Hematopoietic multipotent progenitor cell treated with erythropoietin and hydrocortisone succinate and interleukin-3 and kit ligand, for 8 days (in vitro differentiated cells): ENCODE data around the gene TAF13.

Experiments used
- DNase-seq: peaks from one replicate; pipeline ENCODE4 v3.0.0-alpha.2; 2015

The TAF13 gene

DNA sequence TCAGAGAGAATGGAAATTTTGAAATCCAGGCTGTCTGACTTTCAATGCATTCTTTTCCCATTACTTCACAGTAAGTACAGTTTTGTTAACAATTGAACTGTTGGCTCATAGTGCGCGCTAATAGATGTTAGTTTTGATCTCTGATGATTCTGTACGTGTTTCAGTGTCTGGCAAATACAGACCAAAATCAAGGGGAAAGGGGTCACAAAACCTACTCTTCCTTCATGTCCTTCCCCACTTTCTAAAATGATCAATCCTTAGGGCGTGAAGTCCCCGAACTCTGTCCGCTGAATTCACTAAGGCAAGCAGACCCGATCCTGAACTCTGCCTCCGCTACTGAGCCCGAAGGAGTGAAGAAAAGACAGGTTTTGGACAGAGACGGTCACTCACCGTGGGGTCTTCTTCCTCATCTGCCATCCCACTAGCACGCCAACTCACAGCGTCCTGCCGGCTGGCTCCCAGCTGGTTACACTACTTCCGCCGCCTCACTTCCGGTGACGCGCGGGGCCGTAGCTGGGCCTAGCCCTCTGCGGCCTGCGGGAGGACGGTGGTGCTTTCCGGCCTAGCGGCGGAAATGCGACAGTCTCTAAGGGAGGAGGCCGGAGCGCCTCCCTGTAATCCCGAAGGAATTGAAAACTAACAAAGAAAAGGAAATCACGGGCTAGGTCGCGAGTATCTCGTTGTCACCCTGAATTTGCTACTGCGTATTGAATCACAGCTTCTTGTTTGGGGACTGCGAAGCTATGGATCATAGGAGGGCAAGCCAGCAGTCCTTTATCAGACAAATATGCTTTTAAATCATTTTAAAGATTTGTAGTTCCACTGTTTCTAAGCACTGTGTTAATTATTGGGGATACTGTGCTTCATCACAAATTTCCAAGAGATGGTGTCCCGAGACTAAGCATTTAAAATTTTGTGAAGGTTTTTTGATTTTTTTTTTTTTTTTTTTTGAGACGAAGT is at the start of gene TAF13:
TAF13 (minus strand) TSS at position 473 of the 960 bp plus-strand sequence; CDS start at position 417, 56 bp downstream.
- DNase-seq, result peak; percentile 93

- no peak for DNase-seq
Observed at GRCh38 chr1:109120356-109120755, 44.6 kb upstream of the TAF13 start.

DNA sequence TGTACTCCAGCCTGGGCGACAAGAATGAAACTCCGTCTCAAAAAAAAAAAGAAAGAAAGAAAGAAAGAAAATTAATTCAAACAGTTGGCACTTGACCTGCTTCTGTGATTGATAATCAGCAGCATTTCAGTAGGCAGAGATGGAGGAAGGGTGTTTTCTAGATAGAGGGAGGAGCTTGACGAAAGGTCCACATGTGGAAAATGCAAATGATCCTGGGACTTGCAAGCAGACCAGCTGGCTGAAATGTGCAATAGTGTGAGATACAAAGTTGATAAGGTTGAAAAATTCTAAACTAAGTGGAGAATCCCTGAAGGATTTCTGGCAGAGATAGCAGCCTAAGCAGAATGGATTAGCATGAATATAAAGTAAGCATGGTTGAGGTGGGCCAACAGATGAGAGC is 42.3 kb upstream of the TAF13 start:
- DNase-seq, result no peak

GRCh38 chr1:109116286-109116685 is 40.5 kb upstream of the TAF13 start:
- no peak for DNase-seq

DNA sequence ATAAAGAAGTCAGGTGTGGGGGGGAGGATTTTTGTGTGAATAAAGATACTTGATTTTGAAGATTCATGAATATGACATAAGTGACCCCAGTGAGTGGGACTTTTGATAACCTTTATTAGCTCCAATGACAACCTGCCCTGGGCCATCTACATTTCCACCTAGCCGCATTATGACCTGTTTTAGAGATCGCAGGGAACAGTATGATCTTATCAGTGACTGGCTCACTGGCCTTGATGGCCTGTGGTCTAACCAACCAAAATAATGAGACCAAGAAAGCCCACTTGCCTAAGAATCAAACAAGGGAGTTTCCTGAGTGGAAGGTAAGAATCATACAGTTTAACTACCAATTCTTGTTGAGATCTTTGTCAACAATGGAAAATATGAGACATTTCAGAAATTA is 39.9 kb upstream of the TAF13 start:
- no peak for DNase-seq

- no peak for DNase-seq
Observed at GRCh38 chr1:109114342-109114674, 38.5 kb upstream of the TAF13 start.

- DNase-seq, result peak; percentile 41
Observed at GRCh38 chr1:109113590-109114341, 38.0 kb upstream of the TAF13 start, which contains the start of gene ELAPOR1. TSS of gene ELAPOR1 (plus strand) at chr1:109114115. CDS start at chr1:109114184, 69 bp downstream.

DNA sequence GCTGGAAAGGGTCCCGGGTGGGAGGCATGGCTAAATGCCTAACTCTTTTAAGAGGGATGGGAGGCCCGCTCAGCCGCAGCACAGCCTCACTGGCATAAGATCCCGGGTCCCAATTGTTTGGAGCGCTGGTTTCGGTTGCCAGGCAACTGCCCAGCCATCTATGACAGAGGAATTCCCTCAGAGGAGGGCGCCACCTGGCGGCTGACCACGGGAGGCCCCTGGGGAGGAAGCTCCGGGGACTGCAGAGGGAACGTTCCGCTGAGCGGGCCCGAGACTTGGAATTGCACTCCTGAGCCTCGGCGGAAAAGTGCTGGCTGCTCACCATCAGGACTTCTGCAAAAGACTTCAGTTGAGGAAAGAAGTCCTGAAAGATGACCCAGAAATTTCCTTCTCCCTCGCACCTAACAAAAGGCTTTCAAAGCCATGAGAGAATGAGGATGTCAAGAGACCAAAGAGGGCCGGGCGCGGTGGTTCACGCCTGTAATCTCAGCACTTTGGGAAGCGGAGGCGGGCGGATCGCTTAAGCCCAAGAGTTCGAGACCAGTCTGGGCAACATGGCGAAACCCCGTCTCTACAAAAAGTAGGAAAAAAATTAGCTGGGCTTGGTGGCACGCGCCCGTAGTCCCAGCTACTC is 37.0 kb upstream of the TAF13 start:
- DNase-seq, result peak; percentile 88

DNA sequence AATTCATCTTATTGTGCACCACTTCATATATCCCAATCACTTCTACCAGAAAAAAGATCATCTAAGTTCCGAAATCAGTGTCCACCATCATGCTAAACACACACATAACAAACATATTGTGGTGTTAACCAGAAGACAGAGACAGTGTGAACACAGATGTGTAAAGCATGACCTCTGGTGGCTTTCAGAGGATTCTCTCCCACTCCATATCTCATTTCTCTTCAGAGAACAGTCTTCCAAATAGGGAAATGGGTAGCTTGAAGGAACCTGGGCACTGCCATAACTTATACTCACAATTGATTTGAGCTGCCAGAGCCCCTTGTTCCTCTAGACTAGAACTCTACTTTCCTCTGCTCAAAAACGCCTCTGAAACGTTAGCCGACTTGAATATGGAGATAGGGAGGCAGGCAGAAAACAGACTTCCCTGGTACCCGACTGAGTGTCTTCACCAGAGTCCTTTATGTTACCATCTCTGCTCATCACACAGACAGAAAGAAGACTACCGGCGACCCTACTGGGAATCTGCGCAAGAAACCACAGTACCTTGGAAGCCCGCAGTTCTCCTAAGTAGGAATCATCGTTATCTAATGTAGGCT is 36.4 kb upstream of the TAF13 start:
- DNase-seq, result peak; percentile 74

GRCh38 chr1:109111386-109112055 is 35.7 kb upstream of the TAF13 start:
- no peak for DNase-seq

GRCh38 chr1:109109906-109110305 is 34.1 kb upstream of the TAF13 start:
- no peak for DNase-seq

DNA sequence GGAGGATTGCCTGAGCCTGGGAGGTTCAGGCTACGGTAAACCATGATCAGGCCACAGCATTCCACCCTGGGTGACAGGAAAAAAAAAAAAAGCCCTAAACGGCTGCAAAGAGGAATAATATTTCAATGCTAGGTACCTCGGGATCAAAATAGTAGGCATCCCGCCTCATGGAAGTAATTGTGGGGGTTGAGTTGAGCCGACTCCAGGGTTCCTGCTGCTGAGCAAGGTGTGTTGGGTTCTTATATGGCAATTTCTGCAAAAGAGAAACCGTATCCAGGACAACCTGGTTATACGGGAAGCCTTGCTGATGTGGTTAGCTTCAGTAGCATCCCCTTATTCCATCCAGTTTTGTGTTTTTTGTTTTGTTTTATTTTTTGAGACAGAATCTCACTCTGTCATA is 32.0 kb upstream of the TAF13 start:
- DNase-seq, result no peak

DNA sequence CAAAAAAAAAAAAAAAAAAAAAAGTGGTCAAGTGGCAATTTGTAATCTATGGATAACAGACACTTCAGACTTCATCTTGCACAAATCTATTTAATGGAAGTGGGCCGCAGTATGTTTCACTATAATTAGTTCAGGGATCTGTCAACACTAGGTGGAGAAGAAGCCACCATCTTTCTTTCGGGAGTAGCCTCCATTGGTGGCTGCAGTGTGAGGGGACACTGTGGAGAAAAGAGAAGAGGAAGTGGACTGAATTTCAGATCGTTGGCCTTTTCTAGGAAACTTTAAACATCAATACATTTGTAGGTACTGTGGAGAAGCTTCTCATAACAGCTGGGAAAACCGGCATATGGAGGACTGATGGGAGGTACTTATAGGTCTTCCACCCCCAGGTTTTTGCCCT is 30.1 kb upstream of the TAF13 start:
- DNase-seq, result no peak

DNA sequence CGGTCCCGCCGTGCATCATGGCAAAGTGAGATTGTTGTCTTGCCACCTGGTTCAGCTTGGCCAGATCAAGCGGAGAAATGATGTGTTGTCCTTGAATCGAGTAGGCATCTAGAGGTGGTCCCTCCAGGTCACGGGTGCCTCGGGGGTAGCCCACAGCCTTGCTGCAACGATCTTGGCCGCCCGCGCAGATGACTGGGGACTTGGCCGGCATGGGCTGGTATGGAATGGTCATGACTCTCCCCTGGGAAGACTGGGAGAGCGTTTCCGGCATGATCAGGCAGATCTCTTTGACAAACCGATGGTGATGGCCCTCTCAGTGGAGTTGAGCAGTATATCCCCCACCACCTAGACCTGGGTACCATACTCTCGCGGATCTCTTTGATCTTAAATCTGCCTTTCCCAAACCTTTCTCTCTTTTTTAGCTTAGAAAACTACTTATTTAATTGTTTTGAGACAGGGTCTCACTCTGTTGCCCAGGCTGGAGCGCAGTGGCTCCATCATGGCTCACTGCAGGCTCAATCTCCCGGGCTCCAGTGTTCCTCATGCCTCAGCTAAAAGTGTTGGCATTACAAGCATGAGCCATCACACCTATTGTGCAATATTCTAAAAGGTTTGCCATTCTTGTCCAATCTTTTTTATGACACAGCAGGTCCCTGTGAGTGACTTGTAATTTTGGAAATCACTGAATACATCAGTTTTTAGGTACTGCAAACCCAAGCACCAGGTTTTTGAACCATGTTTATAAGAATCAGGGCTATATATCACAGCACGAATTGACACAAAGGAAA is 28.8 kb upstream of the TAF13 start:
- DNase-seq, result no peak

GRCh38 chr1:109099938-109100773 is 24.4 kb upstream of the TAF13 start:
- peak; percentile 98 for DNase-seq

DNA sequence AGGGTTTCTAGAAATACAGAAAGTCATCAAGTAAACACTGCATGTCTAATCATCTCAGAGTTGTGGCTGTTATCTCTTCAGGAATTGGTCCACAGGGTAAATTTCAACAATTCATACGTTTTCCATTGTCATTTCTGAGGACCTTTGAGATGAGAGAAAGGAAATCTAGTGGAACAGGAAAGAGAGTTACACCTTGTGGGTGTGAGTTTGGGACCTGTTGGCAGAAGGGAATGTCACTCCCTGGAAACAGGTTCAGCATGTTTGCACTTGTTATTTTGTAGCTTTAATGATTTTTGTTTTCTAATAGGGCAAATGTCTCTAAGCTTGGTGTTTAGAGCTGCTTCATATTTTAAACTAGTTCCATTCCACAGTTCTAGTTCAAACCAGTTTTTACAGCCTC is 20.3 kb upstream of the TAF13 start:
- DNase-seq, result no peak

- DNase-seq, result no peak
Observed at GRCh38 chr1:109095631-109096030, 19.8 kb upstream of the TAF13 start.

GRCh38 chr1:109094871-109095270 is 19.1 kb upstream of the TAF13 start:
- DNase-seq, result no peak

DNA sequence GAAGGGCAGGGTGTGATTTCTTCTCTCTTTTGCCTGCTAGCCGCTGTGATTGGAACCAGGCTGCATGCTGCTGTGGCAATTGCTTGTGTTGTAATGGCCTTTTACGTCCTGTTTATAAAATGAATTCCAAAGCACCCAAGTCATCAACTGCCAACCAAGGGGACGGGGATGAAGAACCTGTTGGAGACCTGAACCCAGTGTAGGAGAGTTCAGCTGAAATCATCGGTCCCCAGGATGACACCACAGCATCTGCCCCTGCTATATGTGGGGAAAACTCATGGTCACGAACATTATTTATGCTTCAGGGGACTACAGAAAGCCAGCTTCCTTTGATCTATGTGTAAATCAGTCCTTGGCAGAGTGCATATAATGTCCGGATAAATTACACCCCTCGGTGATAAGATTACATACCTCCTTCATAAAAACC is 18.6 kb upstream of the TAF13 start:
- no peak for DNase-seq

DNA sequence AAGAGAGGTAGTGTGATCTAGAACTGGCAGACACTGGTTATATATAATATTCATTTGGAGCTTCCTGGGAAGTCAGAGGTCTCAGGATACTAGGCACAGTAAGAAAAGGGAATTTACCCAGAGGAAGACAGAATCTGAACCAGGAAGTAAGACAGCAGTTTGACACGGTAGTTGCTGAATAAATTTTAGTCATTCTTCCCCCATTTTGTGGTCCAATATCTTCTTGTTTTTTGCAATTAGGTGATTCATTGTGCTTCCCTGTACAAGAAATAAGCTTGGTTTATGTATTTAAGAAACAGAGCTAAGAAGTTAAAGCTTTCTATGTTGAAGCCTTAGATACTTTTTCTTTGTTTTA is 16.0 kb upstream of the TAF13 start:
- DNase-seq, result peak; percentile 26
